MM.1S (cell line): ENCODE data around the gene SIRPG.
"Not testable (repeated sequence)": the region's sequence is repeated elsewhere in the genome, so short reads cannot be mapped to it uniquely, and the experiment has no call there.

Experiments used
- DNase-seq: peaks from one replicate; pipeline ENCODE4 v3.0.0-alpha.2; 2015
- H2AFZ ChIP-seq: fragments of 300-600 bp; sonication (generic); 2 replicates; pipeline ENCODE4 v1.6.0; 2016; ENCODE audit warnings: antibody characterized with exemption, low read length
- H3F3A ChIP-seq: fragments of 300-600 bp; sonication (generic); 2 replicates; pipeline ENCODE4 v1.6.1; 2016; ENCODE audit warnings: mild to moderate bottlenecking, antibody characterized with exemption, low read length, moderate library complexity, mixed read lengths; ENCODE audit not compliant: insufficient read depth
- H3K27ac ChIP-seq: fragments of 300-600 bp; sonication (generic); 2 replicates; pipeline ENCODE4 v1.5.1; 2016; ENCODE audit warnings: mild to moderate bottlenecking, low read length
- H3K27me3 ChIP-seq: fragments of 300-600 bp; sonication (generic); replicated peaks from 2 replicates; pipeline ENCODE4 v1.6.0; 2016; ENCODE audit warnings: low read length; ENCODE audit not compliant: insufficient read depth
- H3K36me3 ChIP-seq: fragments of 300-600 bp; sonication (generic); replicated peaks from 2 replicates; pipeline ENCODE4 v1.6.1; 2016; ENCODE audit warnings: mild to moderate bottlenecking, low read length, mixed read lengths; ENCODE audit not compliant: insufficient read depth
- H3K4me1 ChIP-seq: fragments of 300-600 bp; sonication (generic); 2 replicates; pipeline ENCODE4 v1.6.1; 2016; ENCODE audit warnings: low read length, mixed read lengths
- H3K4me2 ChIP-seq: fragments of 300-600 bp; sonication (generic); 2 replicates; pipeline ENCODE4 v1.6.0; 2016; ENCODE audit warnings: low read depth, low read length
- H3K4me3 ChIP-seq: fragments of 300-600 bp; sonication (generic); 2 replicates; pipeline ENCODE4 v1.5.1; 2016; ENCODE audit warnings: low read length, mixed read lengths
- H3K79me2 ChIP-seq: fragments of 300-600 bp; sonication (generic); 2 replicates; pipeline ENCODE4 v1.6.1; 2016; ENCODE audit warnings: mixed run types, low read length, mixed read lengths
- H3K9ac ChIP-seq: fragments of 300-600 bp; sonication (generic); 2 replicates; pipeline ENCODE4 v1.6.1; 2016; ENCODE audit warnings: low read length, mixed read lengths
- H3K9me2 ChIP-seq: fragments of 300-600 bp; sonication (generic); replicated peaks from 2 replicates; pipeline ENCODE4 v1.6.1; 2016; ENCODE audit warnings: mild to moderate bottlenecking, low read length, mixed read lengths; ENCODE audit not compliant: insufficient read depth
- H3K9me3 ChIP-seq: fragments of 300-600 bp; sonication (generic); replicated peaks from 2 replicates; pipeline ENCODE4 v1.6.1; 2016; ENCODE audit warnings: mild to moderate bottlenecking, low read length, mixed read lengths; ENCODE audit not compliant: insufficient read depth
- H4K20me1 ChIP-seq: fragments of 300-600 bp; sonication (generic); 2 replicates; pipeline ENCODE4 v1.6.1; 2016; ENCODE audit warnings: mild to moderate bottlenecking, low read length, moderate library complexity, mixed read lengths; ENCODE audit not compliant: insufficient read depth
- EZH2 ChIP-seq: fragments of 300-600 bp; sonication (generic); optimal IDR thresholded peaks from 2 replicates; pipeline ENCODE3; 2017; ENCODE audit warnings: low read depth, mild to moderate bottlenecking, antibody characterized with exemption, low read length, mixed read lengths
- EZH2phosphoT487 ChIP-seq: fragments of 300-600 bp; sonication (generic); IDR thresholded peaks from 2 replicates; pipeline ENCODE4 v1.6.1; 2018; ENCODE audit warnings: antibody characterized with exemption, low read length
- TF ChIP-seq, protein P1 (sequence below): fragments of 300-600 bp; sonication (generic); IDR thresholded peaks from 2 replicates; pipeline ENCODE4 v1.5.1; 2016; ENCODE audit warnings: antibody characterized with exemption, low read length, mixed read lengths

The SIRPG gene

DNA sequence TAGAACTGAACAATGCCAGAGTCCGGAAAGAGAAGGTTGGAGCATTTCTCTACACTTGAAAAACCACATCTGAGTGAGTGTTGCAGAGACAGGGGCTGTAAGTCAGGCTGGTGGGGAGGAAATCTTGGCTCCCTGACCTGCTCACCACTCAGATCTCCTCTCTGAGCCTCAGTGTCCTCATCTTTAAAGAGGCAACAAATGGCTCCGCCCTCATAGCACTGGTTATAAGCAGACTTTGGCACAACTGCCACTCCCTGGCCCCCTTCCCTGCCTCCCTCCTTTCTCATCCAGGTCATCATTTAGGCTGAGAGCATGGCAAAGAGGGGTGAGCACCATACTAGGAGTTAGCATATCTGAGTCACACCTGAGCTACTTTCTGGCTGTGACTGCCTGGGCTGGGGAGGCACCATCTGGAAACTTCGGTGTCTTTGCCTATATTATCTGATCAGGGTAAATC lies 10.6 kb downstream of the SIRPG start:
- H4K20me1 ChIP-seq = no peaks in the 10 kb centered on the region
- H3K9me3 ChIP-seq = no peaks in the 10 kb centered on the region
- no peak overlapping the region for H3K27ac ChIP-seq
- H3K9me2 ChIP-seq = no peaks in the 10 kb centered on the region
- H3K36me3 ChIP-seq = no peaks in the 10 kb centered on the region
- no peak for TF ChIP-seq EZH2phosphoT487
- TF ChIP-seq EZH2 = no peak
- TF ChIP-seq, protein P1, sequence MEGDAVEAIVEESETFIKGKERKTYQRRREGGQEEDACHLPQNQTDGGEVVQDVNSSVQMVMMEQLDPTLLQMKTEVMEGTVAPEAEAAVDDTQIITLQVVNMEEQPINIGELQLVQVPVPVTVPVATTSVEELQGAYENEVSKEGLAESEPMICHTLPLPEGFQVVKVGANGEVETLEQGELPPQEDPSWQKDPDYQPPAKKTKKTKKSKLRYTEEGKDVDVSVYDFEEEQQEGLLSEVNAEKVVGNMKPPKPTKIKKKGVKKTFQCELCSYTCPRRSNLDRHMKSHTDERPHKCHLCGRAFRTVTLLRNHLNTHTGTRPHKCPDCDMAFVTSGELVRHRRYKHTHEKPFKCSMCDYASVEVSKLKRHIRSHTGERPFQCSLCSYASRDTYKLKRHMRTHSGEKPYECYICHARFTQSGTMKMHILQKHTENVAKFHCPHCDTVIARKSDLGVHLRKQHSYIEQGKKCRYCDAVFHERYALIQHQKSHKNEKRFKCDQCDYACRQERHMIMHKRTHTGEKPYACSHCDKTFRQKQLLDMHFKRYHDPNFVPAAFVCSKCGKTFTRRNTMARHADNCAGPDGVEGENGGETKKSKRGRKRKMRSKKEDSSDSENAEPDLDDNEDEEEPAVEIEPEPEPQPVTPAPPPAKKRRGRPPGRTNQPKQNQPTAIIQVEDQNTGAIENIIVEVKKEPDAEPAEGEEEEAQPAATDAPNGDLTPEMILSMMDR = no peak
- no peak for DNase-seq
- H2AFZ ChIP-seq = no peak overlapping the region
- no peak overlapping the region for H3K4me2 ChIP-seq
- no peaks in the 10 kb centered on the region for H3F3A ChIP-seq
- H3K27me3 ChIP-seq = no peaks in the 10 kb centered on the region
- H3K4me1 ChIP-seq = no peaks in the 10 kb centered on the region
- H3K4me3 ChIP-seq = no peak overlapping the region
- no peak overlapping the region for H3K9ac ChIP-seq
- no peaks in the 10 kb centered on the region for H3K79me2 ChIP-seq

DNA sequence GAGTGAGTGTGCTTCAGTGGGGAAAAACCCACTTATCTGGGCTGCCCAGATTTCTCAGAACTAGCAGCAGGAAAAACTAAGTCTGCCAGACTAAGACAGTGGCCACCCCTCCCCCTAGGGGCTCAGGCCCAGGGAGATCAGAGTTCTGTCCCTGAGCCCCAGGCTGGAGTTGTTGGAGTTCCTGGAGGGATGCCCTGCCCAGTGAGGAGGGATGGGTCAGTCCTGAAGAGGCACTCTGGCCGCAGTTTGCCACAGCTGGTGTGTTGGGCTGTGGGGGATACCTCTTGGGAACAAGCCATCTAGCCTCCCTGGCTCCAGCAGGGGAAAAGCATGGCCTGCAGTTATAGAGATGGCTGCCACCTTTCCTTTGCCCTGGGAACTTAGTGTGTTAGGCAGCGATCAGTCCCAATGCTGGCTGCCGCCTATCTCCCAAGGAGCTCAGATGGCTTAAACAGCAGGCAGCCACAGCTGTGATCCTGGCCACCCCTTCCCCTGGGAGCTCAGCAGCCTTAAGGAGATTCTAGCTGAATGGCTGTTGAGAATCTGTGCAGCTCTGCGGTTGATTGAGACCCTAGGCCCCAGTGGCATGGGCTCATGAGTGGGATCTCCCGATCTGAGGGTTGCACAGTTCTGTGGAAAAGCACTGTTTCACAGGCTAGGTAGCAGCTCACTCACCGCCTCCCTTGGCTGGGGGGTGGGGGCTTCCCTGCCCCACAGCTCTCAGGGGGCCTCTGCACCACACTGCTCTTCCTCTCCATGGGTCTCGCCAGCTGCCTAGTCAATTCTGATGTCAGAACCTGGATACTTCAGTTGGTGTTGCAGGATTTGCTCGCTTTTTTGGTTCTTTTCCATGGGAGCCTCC lies 13.2 kb downstream of the SIRPG start:
- Histone ChIP-seq H3K4me3 (no peak overlapping the region), H3K4me2 (no peak overlapping the region), H3K36me3 (no peaks in the 10 kb centered on the region), H3K27ac (no peak overlapping the region), H4K20me1 (no peaks in the 10 kb centered on the region), H3F3A (no peaks in the 10 kb centered on the region), H3K27me3 (no peaks in the 10 kb centered on the region), H3K9me3 (no peaks in the 10 kb centered on the region), H3K9ac (no peak overlapping the region), H2AFZ (no peak overlapping the region), H3K4me1 (no peaks in the 10 kb centered on the region), H3K79me2 (no peaks in the 10 kb centered on the region), H3K9me2 (no peaks in the 10 kb centered on the region)
- TF ChIP-seq EZH2 (no peak), EZH2phosphoT487 (no peak)
- TF ChIP-seq, protein P1 = no peak
- no peak for DNase-seq

DNA sequence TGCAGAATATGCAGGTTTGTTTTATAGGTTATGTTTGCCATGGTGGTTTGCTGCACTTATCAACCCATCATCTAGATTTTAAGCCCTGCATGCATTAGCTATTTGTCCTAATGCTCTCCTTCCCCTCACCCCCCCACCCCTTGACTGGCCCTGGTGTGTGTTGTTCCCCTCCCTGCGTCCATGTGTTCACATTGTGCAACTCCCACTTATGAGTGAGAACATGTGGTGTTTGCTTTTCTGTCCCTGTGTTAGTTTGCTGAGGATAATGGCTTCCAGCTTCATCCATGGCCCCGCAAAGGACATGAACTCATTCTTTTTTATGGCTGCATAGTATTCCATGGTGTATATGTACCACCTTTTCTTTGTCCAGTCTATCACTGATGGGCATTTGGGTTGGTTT lies 18.9 kb downstream of the SIRPG start:
- not testable (repeated sequence) for H4K20me1 ChIP-seq, H3K9me2 ChIP-seq, H3K9me3 ChIP-seq, H3K4me2 ChIP-seq, H3K4me1 ChIP-seq, H2AFZ ChIP-seq, H3K4me3 ChIP-seq, H3K79me2 ChIP-seq, H3K27me3 ChIP-seq, DNase-seq, H3K27ac ChIP-seq, H3F3A ChIP-seq, H3K36me3 ChIP-seq, H3K9ac ChIP-seq

DNA sequence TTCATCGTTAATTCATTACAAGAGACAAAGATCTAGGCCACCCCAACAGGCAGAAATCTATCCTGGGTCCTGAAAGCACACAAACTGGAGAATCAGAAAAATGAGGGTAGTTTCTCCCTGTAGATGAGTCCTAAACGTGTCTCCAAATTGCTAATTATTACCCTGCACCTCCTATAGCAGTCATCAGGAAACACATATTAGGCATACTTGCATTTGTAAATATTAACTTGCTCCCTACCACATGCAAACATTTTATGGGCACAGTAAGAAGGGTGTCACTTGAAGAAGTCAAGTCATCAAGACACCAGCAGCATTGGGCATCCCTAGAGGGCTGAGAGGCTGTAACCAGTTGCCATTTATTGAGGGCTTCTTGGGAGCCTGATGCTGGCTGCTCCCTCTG lies 19.8 kb downstream of the SIRPG start:
- Histone ChIP-seq H3K27me3 (no peaks in the 10 kb centered on the region), H3K9me2 (no peaks in the 10 kb centered on the region), H2AFZ (no peak overlapping the region), H3F3A (no peaks in the 10 kb centered on the region), H4K20me1 (no peaks in the 10 kb centered on the region), H3K27ac (no peak overlapping the region), H3K9me3 (no peaks in the 10 kb centered on the region), H3K4me3 (no peak overlapping the region), H3K79me2 (no peaks in the 10 kb centered on the region), H3K36me3 (no peaks in the 10 kb centered on the region), H3K9ac (no peak overlapping the region), H3K4me2 (no peak overlapping the region), H3K4me1 (no peaks in the 10 kb centered on the region)
- no peak for TF ChIP-seq EZH2phosphoT487
- DNase-seq = no peak
